HG03575 (cell line): ENCODE measurements around the gene CHST8.
"Not testable (repeated sequence)": the region's sequence is repeated elsewhere in the genome, so short reads cannot be mapped to it uniquely, and the experiment has no call there.

ENCODE experiments used
- ATAC-seq: cut with Tn5 transposase; IDR thresholded peaks from one replicate; pipeline ENCODE4 v1.9.1; 2021; ENCODE audit not compliant: unreplicated experiment, insufficient number of reproducible peaks, low FRiP score; ENCODE audit errors: extremely low read depth

Gene CHST8

DNA sequence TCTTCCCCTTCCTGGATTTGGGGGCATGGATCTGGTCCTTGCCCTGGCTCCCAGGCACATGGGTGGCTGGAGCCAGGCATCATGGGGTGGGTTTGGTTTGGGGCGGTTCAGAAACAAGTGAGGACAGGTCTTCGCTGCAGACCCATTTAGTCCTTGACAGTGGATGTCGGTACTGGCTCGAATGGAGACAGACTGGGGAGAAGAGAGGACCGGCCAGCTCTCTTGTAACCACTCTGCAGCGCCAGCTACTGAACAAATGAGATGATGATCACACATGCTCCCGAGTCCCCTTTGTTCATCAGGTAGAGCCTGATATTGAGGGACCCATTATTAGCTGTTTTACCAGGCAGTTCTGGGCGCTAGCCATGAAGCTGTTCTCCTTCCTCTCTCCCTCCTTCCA lies 64.5 kb downstream of the CHST8 start:
- ATAC-seq, result no peak

GRCh38 chr19:33686687-33687480 lies 65.1 kb downstream of the CHST8 start:
- ATAC-seq, result no peak

DNA sequence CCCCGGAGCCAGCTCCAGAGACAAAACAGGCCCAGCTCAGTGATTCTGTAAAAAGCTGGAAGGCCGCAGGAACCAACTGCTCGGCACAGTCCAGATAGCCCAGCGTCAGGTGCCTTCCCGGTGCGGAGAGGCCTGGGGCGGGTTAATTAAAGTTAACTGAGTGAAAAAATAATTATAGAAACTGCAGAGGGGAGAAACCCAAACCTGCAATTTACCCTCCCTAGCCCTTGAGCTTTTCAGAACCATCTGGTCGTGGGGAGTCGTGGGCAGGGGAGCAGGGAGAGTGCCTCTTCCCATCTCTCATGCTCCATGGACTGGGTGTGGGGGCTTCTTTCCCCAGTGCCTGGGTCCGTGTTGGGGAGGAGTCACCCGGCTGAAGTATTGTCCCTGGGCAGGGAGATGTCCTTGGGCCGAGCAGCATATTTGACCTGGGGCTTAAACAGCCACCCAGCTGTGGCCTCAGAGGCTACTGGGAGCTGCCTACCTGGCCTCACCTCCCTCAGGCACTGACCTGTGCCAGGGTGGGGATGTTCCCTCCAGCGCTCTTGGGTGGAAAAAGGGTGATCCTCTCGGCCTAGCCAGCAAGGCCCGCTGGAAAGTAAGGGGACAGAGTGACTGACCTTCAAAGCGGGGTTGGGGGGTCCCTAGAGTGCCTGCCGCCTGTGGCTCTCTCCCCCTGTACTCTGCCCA lies 65.9 kb downstream of the CHST8 start:
- no peak for ATAC-seq

DNA sequence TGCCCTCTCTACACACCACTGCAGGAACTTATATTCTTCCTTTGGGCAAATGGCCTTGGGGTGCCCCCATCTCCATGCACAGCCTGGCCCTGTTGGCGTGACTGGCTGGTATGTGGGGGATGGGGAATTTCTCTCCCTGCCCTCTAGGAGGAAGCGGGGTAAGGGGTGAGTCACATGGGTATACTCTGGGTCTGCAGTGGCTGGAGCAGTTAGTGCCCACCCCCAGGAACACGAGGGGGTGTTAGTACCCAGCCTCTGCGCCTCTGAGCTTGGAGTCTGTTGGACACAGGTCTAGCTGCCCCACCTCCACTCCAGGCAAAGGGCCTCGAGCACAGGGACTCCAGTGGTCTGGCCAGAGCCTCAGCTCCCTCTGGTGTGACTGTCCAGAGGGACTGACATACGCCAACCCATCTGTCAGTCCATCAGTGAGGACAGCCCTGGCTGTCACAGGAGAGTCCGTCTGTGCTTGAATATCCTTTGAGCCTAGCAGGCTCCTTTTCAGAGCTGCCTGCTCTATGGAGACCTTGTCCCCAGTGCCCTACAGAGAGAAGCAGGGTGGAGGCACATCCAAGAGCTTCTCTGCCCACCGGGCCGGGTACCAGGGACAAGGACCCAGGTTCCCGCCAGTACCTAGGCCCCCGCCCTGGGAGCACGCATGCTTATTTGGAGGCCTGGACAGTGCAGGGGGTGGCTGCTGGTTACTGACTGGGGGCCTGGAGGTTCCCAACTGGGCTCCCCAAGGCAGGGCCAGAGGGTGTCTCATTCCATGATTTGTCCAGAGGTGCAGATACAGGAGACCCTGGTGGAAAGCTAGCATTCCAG lies 66.6 kb downstream of the CHST8 start:
- ATAC-seq, result no peak

DNA sequence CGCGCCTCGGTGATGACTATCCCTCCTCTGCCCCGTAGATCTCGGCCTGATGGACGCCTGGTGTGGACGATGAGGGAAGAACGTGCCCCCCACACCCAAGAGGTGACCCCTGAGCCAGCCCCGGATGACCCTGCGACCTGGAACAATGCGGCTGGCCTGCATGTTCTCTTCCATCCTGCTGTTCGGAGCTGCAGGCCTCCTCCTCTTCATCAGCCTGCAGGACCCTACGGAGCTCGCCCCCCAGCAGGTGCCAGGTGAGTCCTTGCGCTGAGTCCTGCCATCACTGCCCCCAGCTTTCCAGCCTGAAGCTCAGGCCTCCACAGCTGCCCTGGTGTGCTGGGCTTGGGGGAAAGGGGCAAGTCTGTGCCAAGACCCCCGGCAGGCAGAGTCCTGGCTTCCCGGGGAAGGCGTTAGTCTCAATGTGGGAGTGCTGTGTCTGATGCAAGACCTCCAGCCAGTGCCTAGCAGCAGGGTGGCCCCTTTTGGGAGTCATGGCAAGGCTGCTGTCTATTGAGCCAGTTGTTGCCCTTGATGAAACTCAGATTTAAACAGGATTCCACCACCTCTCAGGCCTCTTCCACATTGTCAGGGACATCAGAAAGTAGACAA lies 67.5 kb downstream of the CHST8 start:
- no peak for ATAC-seq

DNA sequence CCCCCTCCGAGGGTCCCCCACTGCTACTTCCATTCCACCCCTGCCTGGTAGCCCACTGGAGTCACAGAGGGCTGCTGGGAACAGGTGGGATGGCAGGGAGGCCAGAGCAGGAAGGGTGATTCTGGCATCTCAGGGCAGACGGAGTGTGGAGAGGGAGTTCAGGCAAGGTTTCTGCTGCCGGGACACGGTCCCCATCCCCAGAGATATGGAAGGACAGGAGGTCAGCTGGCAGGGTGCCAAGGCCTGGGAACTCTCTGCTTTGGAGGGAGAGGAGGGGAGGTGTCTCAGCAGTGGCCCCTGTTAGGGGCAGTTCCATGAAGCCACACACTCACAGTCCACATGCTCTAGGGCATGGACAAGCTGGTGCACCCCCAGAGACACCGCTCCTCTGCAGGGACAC lies 68.1 kb downstream of the CHST8 start:
- no peak for ATAC-seq

- ATAC-seq, result no peak
Measured at GRCh38 chr19:33690378-33691029, 68.8 kb downstream of the CHST8 start.

GRCh38 chr19:33691030-33691427 lies 69.3 kb downstream of the CHST8 start:
- no peak for ATAC-seq

DNA sequence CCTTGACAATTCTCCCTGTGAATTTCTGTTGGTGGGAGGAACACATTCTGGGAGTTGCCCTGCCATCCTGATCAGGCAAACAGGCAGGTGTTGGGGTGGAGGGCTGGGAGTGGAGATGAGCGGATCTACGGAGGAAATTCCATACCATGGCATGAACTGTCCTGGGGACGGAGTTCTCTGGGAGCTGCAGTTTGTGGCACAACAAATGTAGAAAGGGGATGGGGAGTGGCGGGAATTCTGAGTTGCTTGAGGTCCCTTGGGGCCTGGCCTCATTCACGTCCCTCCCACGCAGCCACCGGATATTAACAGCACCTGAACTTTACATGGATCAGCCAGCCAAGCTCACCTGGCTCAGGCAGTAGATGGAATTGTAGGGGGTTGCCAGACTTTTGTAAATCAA lies 70.0 kb downstream of the CHST8 start:
- ATAC-seq, result no peak

DNA sequence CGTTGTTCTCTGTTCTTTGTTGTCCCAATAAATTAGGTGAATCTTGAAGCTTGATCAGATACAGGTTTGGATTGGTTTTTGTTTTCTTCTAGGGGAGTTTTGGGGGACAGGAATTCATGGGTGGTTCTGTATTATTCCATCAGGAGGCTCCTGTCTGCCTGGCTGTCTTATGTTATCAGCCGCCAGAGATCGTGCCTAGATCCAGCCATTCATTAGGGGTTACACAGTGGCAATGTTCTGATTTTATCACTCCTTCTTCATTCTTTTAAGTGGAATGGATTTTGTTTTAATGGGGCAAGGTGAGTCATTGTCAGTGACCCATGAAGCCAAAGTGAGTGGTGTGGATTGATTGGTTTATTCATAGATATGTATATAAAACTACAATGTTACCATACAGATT lies 71.9 kb downstream of the CHST8 start:
- no peak for ATAC-seq

- ATAC-seq, result not testable (repeated sequence)
Measured at GRCh38 chr19:33695547-33695946, 73.8 kb downstream of the CHST8 start.

- no peak for ATAC-seq
Measured at GRCh38 chr19:33697766-33698165, 76.0 kb downstream of the CHST8 start.

- ATAC-seq, result no peak
Measured at GRCh38 chr19:33698576-33699435, 77.1 kb downstream of the CHST8 start.

DNA sequence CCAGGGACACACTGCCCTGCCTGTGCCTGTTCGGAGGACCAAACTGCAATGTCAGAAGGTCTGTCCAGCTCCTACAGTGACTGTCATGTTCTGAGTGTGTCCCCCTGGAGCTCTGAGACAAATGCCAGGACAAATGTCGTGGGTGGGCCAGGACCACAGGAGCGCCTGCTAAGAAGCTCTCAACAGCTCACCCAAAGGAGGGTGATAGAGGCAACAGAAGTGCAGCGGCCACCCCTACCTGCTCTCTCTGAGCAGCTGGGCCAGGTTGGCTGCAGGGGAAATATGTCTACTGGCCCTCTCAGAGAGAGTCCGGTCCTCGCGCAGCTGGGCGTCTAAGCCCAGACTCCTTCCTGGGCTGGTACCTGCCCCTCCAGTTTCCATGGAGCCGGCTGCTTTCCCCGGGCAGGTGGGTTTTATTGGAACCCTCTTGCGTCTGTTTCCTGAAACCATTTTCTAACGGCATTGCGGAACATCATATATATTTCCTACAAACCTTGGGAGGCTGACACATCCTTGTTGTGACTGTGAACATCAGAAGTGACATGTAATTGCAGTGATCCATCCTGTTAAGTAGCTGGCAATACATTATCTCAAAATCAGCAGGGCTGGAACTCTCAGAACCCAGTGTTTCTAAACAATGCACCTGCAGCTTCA lies 78.1 kb downstream of the CHST8 start:
- ATAC-seq, result no peak

GRCh38 chr19:33700408-33701013 lies 78.8 kb downstream of the CHST8 start:
- no peak for ATAC-seq

GRCh38 chr19:33701565-33701964 lies 79.8 kb downstream of the CHST8 start:
- no peak for ATAC-seq
